ENCODE measurements around the gene ARHGAP28.

GRCh38 chr18:6748241-6748640 lies 18.7 kb downstream of the ARHGAP28 start:
- no peak for TF ChIP-seq CTCF (IDR thresholded peaks at IDR 0.05)
- TF ChIP-seq POLR2AphosphoS5 (IDR thresholded peaks at IDR 0.05), result no peak
- no peak for TF ChIP-seq POLR2A (IDR thresholded peaks at IDR 0.05)
